ENCODE results near the gene PDCD2L.
A peak's percentile ranks its signal among the peaks of the same experiment; 100 is the strongest.
"Not testable (repeated sequence)": the region's sequence is repeated elsewhere in the genome, so short reads cannot be mapped to it uniquely, and the experiment has no call there.

Gene PDCD2L

DNA sequence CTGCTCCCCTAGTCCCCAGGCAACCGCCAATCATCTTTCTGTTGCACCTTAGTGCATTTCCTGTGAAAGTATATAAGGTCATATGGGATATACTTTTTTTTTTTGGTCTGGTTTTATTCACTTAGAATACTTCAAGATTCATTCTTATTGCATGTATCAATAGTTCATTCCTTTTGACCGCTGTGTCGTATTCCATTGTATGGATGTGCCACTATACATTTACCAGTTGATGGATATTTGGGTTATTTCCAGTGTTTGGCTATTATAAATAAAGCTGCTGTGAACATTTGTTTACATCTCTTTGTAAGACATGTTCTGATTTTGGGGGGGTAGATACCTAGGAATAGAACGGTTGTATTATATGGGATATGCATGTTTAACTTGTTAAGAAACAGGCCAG is 14.1 kb downstream of the PDCD2L start:
- no peak for DNase-seq

DNA sequence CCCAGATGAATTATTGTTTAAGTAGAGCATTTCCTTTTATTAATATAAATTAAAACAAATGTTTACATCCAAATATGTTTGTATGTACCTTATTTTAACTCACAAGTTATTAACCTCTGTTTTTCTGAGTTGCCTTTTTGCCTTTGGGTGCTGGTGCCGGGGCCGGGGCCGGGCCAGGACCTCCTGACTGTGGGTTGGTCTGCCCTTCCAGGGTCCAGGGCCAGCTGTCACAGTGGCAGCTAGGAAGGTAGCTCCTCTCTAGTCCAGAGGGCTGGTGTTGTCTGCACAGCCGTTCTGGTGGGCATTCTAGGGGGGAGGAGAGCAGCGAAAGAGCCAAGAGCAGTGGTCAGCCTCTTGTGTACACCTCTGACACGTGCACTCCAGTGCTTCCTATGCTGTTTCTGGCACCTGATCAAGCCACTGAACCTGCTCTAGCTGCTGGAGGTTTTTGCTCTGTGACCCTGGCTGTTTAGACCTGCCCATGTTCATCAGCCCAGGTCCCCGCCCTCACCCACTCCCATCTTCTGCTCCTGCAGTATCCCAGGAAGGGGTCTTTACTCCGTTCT is 22.0 kb downstream of the PDCD2L start:
- DNase-seq = no peak

- peak; percentile 39 for DNase-seq
Measured at GRCh38 chr19:34428549-34429285, 24.5 kb downstream of the PDCD2L start.

- no peak for DNase-seq
Measured at GRCh38 chr19:34429553-34429952, 25.4 kb downstream of the PDCD2L start.

DNA sequence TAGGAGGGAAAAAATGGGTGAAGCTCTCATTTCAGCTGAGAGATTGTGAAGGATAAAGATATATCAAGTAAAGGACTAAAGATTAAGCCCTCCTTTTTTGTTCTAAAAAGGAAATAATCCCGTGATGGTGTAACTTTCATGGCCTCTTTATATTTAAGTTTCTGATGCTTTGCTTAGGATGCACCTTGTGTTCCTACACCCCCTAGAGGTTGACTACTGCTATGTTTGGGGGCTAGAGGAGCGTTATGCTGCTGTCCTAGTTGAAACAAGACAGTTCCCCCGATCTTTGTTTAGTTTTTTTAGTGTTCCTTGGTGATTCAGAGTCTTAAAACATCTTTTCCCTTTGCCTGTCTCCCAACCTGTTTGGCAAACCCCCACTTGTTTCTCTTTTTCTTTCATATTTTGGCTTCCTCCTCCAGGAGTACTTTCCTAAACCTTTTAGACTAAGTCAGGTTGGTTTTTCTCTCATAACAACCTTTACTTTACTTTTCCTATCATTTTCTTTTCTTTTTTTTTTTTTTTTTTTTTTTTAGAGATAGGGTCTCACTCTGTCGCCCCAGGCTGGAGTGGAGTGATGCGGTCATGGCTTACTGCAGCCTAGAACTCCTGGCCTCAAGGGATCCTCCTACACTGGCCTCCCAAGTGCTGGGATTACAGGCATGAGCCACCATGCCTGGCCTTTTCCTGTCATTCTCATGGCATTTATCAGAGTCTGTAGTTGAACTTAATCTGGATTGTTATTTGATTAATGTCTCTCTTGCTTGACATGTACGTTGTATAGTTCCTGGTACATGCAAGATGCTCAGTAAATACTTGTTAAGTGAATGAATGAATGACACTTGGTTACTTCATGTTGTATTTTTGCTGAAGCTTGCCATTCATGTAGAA is 26.8 kb downstream of the PDCD2L start:
- DNase-seq = peak; percentile 61

DNA sequence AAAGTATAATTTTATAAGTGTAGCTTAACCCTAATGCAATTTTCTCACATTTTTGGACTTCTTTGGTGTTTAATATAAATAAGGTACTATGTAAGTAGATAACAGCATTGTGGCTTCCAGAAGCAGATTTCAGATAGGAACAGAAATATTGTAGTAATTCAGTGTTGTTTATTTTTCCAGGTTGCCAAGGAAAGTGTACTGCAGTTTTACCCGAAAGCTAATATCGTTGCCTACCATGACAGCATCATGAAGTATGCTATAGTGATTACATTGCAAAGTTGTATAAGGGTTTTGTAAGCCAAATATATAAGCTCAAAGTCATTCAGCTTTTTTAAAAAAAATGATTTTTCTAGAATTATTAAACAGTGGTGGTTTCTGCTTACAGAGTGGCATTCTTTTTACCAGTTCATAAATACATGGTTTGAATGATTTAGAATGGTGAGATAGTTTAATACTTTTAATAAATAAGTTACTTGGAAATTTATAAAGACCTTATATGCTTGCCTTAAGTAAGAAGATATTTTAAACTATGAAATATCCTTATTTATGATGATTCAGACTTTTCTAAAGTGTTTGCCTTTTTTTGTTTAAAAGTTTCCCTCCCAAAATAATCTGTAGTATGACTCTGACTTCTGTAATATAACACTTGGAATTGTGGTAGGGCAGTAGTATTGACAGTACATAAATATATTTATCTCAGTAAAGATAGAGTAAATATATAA is 27.6 kb downstream of the PDCD2L start:
- no peak for DNase-seq

- no peak for DNase-seq
Measured at GRCh38 chr19:34432797-34433196, 28.6 kb downstream of the PDCD2L start.

DNA sequence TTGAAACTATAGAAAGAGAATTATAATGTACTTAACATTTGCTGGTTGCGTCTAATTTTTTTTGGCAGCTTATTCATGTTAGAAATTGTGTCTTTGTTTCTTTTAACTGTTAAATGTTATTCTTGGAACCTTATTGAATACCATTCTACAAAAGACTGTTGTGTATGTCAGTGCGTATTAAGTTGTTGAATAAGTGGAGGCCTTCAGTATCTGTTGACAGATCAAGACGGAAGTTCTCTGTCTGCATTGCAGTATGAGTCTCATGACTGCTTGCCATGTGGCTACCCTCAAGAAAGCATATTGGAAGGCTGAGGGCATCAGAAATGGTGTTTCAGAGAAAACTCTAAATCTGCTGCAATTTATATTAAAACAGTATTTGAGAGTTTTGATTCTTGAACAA is 32.5 kb downstream of the PDCD2L start:
- DNase-seq = no peak

DNA sequence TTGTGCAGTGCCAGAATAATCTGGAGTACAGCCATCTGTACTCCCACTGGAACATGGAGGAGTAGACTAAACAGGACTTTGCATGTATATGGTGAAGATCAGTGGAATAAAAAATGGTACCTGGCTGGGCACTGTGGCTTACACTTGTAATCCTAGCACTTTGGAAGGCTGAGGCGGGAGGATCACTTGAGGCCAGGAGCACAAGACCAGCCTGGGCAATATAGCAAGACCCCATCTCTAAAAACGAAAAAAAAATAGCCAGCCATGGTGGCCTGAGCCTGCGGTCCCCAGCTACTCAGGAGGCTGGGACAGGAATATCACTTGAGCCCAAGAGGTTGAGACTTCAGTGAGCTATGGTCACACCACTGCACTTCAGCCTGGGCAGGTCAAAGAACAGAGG is 44.0 kb downstream of the PDCD2L start:
- DNase-seq = no peak

DNA sequence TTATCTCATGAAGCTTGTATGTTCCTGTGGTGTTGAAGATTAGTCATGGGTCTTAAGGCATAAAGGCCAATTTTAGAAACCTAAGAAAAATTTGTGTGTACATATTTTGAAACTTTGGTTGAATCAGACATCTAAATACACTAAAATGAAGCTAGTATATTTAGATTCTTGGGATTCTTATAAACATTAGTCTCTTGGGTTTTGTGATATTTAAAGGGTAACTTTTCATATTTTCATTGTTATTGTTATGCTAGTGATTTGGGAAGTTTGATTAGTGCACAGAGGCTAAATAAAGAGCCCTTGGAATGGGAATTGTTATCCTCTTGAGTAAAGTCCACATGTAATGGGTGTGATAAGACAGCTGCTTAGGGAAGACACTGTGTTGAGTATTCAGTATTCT is 48.5 kb downstream of the PDCD2L start:
- DNase-seq = peak; percentile 30

DNA sequence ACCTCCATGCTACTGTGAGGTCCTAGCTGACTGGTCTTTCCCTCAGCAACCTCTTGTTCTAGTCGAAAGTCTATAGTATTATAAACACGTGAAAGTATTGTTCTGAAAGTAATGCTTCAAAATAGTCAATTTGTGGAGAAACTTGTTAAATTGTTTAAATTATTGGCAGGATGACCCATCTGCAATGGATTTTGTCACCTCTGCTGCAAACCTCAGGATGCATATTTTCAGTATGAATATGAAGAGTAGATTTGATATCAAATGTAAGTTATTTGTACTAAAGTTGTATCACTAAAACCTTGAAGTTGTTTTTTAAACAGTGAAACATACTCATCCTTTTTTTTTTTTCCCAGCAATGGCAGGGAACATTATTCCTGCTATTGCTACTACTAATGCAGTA is 49.9 kb downstream of the PDCD2L start:
- peak; percentile 47 for DNase-seq

GRCh38 chr19:34454685-34455084 is 50.5 kb downstream of the PDCD2L start:
- no peak for DNase-seq

DNA sequence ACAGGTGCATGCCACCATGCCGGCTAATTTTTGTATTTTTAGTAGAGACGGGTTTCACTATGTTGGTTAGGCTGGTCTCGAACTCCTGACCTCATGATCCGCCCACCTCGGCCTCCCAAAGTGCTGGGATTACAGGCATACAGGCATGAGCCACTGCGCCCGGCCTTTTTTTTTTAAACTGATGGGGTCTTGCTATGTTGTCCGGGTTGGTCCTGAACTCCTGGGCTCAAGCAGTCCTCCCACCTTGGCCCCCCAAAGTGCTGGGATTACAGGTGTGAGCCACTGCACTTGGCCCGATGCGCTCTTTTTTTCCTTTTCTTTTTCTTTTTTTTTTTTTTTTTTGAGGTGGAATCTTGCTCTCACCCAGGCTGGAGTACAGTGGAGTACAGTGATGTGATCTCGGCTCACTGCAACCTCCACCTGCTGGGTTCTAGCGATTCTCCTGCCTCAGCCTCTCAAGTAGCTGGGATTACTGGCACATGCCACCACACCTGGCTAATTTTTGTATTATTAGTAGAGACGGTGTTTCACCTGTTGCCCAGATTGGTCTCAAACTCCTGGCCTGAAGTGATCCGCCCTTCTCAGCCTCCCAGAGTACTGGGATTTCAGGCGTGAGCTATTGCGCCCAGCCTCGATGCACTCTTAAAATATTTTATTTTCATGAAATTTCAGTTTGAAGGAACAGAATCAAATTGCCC is 51.7 kb downstream of the PDCD2L start:
- not testable (repeated sequence) for DNase-seq

DNA sequence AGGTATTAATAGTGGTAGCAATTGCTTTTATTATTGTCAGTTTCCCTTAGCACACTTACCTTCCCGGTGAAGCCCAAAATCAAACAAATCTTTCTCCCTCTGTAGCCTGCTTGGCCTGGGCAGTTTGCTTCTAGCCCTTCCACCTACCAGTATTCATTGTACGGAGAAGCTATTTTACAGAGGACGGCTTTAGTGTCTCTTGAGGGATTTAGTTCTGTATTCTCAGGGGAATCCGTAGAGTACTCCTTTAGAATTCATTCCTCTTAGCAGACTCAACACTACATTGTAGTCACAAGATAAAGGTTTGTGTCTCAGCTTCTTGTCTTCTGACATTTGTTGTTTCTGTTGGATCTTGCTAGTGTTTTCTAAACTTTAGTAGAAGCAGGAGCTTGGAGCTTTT is 53.2 kb downstream of the PDCD2L start:
- no peak for DNase-seq

DNA sequence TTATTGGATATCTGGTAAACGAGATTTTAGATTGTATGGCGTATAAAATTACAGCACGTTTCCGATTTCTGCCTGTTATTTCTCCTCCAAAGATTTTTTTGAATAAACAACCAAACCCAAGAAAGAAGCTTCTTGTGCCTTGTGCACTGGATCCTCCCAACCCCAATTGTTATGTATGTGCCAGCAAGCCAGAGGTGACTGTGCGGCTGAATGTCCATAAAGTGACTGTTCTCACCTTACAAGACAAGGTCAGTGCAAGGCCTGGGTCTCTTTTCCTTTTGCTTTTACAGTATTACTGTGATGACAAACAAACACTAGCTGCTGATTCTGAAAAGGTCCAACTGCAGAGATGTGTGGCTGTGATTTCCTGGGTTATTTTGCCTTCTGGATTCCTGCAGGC is 54.5 kb downstream of the PDCD2L start:
- DNase-seq = no peak

DNA sequence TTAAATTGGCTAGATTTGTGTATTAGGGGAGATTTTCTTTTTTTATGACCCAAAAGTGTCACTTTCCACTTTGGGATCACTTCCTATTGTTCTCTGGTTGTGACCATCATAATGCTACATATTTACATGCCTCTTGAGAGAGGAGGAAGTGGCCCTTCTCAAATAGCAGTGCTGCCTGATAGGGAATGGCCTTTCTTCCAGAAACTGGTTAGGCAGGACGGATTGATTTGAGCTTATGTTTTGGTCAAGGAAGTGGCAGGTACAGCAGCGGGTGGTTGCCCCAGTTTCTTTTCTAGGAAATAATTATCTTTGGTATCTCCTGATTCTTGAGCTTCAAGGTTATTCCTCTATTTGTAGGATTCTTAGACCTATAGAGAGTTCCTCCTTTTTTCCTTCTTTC is 55.4 kb downstream of the PDCD2L start:
- DNase-seq = no peak

DNA sequence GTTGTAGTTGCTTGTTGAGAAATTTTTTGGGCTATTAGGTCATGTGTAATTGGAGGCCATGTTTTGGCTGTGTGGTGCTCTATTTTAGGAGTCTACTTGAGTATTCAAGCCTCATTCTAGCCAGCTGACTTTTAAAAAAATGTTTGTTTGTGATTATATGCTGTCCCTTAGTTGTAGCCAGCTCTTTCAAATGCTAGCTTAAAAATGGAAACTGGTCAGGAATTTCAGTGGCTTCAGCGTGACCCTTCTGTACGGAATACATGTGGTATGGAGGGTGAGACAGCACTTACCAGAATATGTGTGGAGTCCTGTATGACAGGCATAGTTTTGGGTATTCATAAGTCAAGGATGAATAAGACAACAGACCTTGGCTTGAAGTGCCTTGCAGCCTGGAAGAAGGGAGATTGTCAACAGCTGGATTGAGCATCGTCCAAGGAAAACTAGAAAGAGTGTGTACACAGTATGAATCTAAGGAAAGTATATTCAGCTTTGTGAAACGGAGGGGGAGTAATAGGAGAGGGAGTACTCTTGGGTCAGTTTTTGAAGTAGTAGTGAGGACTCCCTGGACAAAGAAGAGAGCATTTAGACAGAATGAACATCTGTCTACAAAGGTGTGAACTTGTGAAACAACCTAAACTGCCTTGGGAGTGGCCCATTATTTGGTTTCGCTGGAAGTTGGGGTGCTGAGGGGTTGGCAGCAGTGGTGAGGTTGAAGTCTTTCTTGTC is 57.3 kb downstream of the PDCD2L start:
- DNase-seq = no peak

GRCh38 chr19:34464785-34465184 is 60.6 kb downstream of the PDCD2L start:
- DNase-seq = not testable (repeated sequence)

DNA sequence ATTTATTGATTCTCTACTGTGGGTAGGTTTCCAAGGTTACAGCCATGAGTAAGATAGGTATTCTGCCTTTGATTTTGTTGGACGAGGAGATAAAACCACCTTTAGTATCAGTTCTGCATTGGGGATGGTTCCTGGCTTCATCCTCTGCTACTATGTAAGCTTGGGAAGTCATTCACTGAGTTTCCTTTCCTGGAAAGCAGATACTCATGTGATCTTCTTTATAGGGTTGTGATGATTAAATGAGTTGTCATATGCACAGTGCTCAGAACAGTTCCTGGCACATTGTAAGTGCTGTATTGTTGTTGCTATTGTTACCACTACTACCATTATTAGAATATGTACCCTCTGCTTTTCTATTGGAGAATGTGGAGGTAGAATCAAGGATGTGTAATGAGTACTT is 64.2 kb downstream of the PDCD2L start:
- DNase-seq = no peak

DNA sequence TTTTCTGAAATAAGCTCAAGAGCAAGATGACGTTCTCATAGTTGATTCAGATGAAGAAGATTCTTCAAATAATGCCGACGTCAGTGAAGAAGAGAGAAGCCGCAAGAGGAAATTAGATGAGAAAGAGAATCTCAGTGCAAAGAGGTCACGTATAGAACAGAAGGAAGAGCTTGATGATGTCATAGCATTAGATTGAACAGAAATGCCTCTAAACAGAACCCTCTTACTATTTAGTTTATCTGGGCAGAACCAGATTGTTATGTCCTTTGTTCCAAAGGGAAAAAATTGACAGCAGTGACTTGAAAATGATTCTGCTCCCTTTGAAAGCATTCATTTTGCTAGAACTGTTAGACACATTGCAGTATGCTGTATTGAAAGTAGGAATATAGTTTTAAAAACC is 64.8 kb downstream of the PDCD2L start:
- not testable (repeated sequence) for DNase-seq

DNA sequence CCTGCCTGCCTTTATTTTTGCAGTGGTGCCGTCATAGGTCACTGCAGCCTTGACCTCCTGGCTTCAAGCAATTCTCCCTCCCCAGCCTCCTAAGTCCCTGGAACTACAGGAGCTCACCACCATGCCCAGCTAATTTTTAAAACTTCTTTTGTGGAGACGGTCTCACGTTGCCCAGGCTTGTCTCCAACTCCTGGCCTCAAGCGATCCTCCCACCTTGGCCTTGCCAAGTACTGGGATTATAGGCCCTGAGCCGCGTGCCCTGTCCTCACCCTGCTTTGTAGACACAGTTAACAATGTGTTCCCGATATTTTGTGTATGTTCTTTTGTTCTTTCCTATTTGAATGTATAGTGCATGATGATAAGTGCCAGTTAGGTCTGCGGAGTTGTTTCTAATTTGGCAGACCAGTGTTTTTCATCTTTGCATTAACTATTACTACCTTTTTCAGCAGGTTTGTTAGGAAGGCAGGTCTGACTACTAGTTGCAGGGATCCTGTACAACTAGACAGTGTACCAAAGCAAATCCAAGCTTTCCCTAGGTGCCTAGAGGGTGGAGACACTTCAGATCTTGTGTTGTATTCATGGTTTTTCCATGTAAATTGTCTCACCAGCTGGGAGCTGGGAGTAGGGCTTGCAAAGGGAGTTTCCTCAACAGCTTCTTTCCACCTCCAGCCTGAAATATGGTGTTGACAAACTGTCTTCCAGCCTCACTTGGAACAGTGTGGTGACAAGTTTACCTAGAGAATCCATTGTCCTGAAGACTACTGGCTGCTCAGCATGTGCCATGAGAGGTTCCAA is 67.9 kb downstream of the PDCD2L start:
- DNase-seq = no peak
